A673 (cell line): ENCODE measurements around the gene CDAN1. TPM values are rescaled to one million over a fixed set of nuclear protein-coding genes. Genes with fewer than 3 reads are reported as not detected.
"Not testable (repeated sequence)": the region's sequence is repeated elsewhere in the genome, so short reads cannot be mapped to it uniquely, and the experiment has no call there.

ENCODE experiments used
- BruUV-seq: library from RNA; stranded (reverse); fragments of 400-500 nt; replicated peaks from 2 replicates; lab custom pipeline; 2021; lab: Mats Ljungman, UMichigan
- CTCF ChIA-PET: fragments of 300-600 bp; sonication (Branson Sonifier 250); formaldehyde crosslinking; loops from one replicate; lab custom pipeline; 2022; ENCODE audit warnings: antibody characterized with exemption; lab: Charles Lee
- POLR2A ChIA-PET: fragments of 300-600 bp; sonication (Branson Sonifier 250); formaldehyde crosslinking; loops from one replicate; lab custom pipeline; 2022; ENCODE audit warnings: antibody characterized with exemption; ENCODE audit not compliant: low non-redundant PET; lab: Charles Lee
- DNase-seq: peaks from one replicate; pipeline ENCODE4 v3.0.0-alpha.2; 2015; ENCODE audit warnings: low spot score
- H3K27ac ChIP-seq: fragments of 200-600 bp; sonication (generic); 2 replicates; pipeline ENCODE4 v1.5.1; 2016; ENCODE audit warnings: mixed run types, low read depth, mild to moderate bottlenecking, mixed read lengths, antibody characterized with exemption, low read length; ENCODE audit not compliant: poor library complexity, severe bottlenecking
- H3K27me3 ChIP-seq: fragments of 200-600 bp; sonication (generic); replicated peaks from 2 replicates; pipeline ENCODE4 v1.6.1; 2017; ENCODE audit warnings: mixed run types, low read depth, mild to moderate bottlenecking, mixed read lengths, antibody characterized with exemption, low read length; ENCODE audit not compliant: insufficient read depth, poor library complexity
- H3K36me3 ChIP-seq: fragments of 200-600 bp; sonication (generic); 2 replicates; pipeline ENCODE4 v1.6.1; 2016; ENCODE audit warnings: mixed run types, mild to moderate bottlenecking, mixed read lengths, antibody characterized with exemption, low read length; ENCODE audit not compliant: insufficient read depth, poor library complexity, severe bottlenecking
- H3K4me1 ChIP-seq: fragments of 200-600 bp; sonication (generic); 2 replicates; pipeline ENCODE4 v1.6.1; 2017; ENCODE audit warnings: mixed run types, mild to moderate bottlenecking, mixed read lengths, antibody characterized with exemption, low read length; ENCODE audit not compliant: insufficient read depth, poor library complexity, severe bottlenecking
- H3K4me3 ChIP-seq: fragments of 200-600 bp; sonication (generic); 2 replicates; pipeline ENCODE4 v1.5.1; 2016; ENCODE audit warnings: low read depth, mixed run types, mild to moderate bottlenecking, mixed read lengths, low read length; ENCODE audit not compliant: poor library complexity, severe bottlenecking
- H3K9me3 ChIP-seq: fragments of 200-600 bp; sonication (generic); 2 replicates; pipeline ENCODE4 v1.6.1; 2016; ENCODE audit warnings: mixed run types, low read depth, mild to moderate bottlenecking, mixed read lengths, antibody characterized with exemption, low read length; ENCODE audit not compliant: poor library complexity, severe bottlenecking
- EZH2 ChIP-seq: fragments of 200-600 bp; sonication (generic); IDR thresholded peaks from 2 replicates; pipeline ENCODE4 v1.6.1; 2017; ENCODE audit warnings: borderline replicate concordance, low read depth, mild to moderate bottlenecking, mixed read lengths, antibody characterized with exemption, low read length; ENCODE audit not compliant: poor library complexity, severe bottlenecking
- intact Hi-C: fragments of 100-400 bp; cut with micrococcal nuclease; formaldehyde crosslinking; loops from one replicate; pipeline ENCODE4 v1.10.0; 2022; ENCODE audit not compliant: unreplicated experiment
- total RNA-seq: library from RNA; stranded (reverse); gene quantifications from 2 replicates; pipeline ENCODE4 v1.2.3, GENCODE V29; 2021
- TF ChIP-seq, protein P1 (sequence below): fragments of 300-800, 200-600 bp; sonication (generic); conservative IDR thresholded peaks from 2 replicates; pipeline ENCODE4 v1.5.1; 2017; ENCODE audit warnings: low read depth, mild to moderate bottlenecking, antibody characterized with exemption, low read length, moderate library complexity, mixed read lengths

Gene CDAN1
- total RNA-seq, 1 experiment from 2014 or later, result 29.5 TPM

DNA sequence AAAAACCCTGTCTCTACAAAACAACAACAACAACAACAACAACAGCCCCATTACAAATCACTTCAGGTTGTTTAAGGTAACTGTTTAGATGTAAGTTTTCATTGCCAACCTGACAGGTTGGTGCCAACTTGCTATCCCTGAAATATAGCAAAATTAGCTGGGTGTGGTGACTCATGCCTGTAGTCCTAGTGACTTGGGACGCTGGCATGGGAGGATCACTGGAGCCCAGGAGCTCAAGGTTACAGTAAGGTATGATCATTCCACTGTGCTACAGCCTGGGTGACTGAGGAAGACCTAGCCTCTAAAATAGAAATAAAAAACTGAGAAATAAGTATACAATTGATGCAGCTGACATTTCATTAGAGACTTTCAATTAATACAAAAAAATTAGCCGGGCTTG is 36.0 kb upstream of the CDAN1 start:
- no peak overlapping the region for H3K4me3 ChIP-seq
- intact Hi-C loops, result no loop called here
- no peaks in the 10 kb centered on the region for H3K9me3 ChIP-seq
- H3K27ac ChIP-seq, result no peak overlapping the region
- DNase-seq, result no peak
- no peak for TF ChIP-seq EZH2
- CTCF ChIA-PET, result no interaction called here
- H3K4me1 ChIP-seq, result no peaks in the 10 kb centered on the region
- BruUV-seq, result no TSS peak
- POLR2A ChIA-PET, result no interaction called here
- H3K27me3 ChIP-seq, result no peaks in the 10 kb centered on the region
- H3K36me3 ChIP-seq, result peaks cover 3% of the 10 kb centered on the region

DNA sequence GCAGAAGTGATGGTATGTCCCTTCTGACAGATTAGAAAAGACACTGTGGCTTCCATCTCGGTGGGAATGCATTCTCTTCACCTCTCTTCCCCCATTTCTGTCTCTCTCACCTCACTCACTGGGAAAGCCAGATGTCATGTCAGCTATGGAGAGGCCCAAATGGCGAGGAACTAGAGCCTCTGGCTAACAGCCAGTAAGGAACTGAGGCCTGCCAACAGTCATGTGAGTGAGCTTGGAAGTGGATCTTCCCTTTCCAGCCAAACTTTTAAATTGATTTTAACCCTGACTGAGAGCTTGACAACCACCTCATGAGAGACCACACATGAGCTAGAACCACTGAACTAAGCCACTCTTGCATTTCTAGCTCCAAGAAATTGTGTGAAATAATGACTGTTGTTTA is 35.2 kb upstream of the CDAN1 start:
- ChIA-PET CTCF (no interaction called here), POLR2A (no interaction called here)
- DNase-seq, result no peak
- Histone ChIP-seq H3K27ac (no peak overlapping the region), H3K36me3 (peaks cover 3% of the 10 kb centered on the region), H3K4me3 (no peak overlapping the region), H3K9me3 (no peaks in the 10 kb centered on the region), H3K27me3 (no peaks in the 10 kb centered on the region), H3K4me1 (no peaks in the 10 kb centered on the region)
- TF ChIP-seq EZH2, result no peak
- TF ChIP-seq, protein P1, sequence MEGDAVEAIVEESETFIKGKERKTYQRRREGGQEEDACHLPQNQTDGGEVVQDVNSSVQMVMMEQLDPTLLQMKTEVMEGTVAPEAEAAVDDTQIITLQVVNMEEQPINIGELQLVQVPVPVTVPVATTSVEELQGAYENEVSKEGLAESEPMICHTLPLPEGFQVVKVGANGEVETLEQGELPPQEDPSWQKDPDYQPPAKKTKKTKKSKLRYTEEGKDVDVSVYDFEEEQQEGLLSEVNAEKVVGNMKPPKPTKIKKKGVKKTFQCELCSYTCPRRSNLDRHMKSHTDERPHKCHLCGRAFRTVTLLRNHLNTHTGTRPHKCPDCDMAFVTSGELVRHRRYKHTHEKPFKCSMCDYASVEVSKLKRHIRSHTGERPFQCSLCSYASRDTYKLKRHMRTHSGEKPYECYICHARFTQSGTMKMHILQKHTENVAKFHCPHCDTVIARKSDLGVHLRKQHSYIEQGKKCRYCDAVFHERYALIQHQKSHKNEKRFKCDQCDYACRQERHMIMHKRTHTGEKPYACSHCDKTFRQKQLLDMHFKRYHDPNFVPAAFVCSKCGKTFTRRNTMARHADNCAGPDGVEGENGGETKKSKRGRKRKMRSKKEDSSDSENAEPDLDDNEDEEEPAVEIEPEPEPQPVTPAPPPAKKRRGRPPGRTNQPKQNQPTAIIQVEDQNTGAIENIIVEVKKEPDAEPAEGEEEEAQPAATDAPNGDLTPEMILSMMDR, result no peak
- intact Hi-C loops, result no loop called here
- no TSS peak for BruUV-seq

DNA sequence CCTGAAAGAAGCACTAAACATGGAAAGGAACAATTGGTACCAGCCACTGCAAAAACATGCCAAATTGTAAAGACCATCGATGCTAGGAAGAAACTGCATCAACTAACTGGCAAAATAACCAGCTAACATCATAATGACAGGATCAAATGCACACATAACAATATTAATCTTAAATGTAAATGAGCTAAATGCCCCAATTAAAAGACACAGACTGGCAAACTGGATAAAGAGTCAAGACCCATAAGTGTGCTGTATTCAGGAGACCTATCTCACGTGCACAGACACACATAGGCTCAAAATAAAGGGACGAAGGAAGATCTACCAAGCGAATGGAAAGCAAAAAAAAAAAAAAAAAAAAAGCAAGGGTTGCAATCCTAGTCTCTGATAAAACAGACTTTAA is 29.2 kb upstream of the CDAN1 start:
- DNase-seq, H3K27ac ChIP-seq, H3K36me3 ChIP-seq, intact Hi-C loops, BruUV-seq, POLR2A ChIA-PET, CTCF ChIA-PET, H3K27me3 ChIP-seq, H3K4me3 ChIP-seq, H3K9me3 ChIP-seq, H3K4me1 ChIP-seq: not testable (repeated sequence)

DNA sequence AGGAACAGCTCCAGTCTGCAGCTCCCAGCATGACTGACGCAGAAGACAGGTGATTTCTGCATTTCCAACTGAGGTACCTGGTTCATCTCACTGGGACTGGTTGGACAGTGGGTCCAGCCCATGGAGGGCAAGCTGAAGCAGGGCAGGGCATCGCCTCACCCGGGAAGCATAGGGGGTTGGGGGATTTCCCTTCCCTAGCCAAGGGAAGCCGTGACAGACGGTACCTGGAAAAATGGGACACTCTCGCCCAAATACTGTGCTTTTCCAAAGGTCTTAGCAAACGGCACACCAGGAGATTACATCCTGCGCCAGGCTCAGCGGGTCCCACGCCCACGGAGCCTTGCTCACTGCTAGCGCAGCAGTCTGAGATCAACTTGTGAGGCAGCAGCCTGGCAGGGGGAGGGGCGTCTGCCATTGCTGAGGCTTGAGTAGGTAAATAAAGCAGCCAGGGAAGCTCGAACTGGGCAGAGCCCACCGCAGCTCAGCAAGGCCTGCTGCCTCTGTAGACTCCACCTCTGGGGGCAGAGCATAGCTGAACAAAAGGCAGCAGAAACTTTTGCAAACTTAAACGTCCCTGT is 27.3 kb upstream of the CDAN1 start:
- Histone ChIP-seq H3K4me3 (peak overlapping the region; percentile 16), H3K9me3 (peaks cover 14% of the 10 kb centered on the region)
- CTCF ChIA-PET, H3K36me3 ChIP-seq, intact Hi-C loops, H3K27me3 ChIP-seq, H3K4me1 ChIP-seq, H3K27ac ChIP-seq, BruUV-seq: not testable (repeated sequence)
- DNase-seq, result peak; percentile 74
- POLR2A ChIA-PET, result interaction anchor here (0.6 kb wide), 1 partner anchor 108 kb away, joined by 3 read pairs; no protein-coding TSS in a partner anchor

DNA sequence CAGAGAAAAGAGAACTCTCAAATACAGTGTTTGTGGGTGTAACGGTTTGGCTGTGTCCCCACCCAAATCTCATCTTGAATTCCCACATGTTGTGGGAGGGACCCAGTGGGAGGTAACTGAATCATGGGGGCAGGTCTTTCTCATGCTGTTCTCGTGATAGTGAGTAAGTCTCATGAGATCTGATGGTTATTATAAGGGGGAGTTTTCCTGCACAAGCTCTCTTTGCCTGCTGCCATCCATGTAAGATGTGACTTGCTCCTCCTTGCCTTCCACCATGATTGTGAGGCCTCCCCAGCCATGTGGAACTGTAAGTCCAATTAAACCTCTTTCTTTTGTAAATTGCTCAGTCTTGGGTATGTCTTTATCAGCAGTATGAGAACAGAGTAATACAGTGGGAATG is 24.9 kb upstream of the CDAN1 start:
- H3K27me3 ChIP-seq, intact Hi-C loops, DNase-seq, H3K4me3 ChIP-seq, H3K4me1 ChIP-seq, H3K36me3 ChIP-seq, CTCF ChIA-PET, POLR2A ChIA-PET, H3K27ac ChIP-seq, BruUV-seq: not testable (repeated sequence)
- peaks cover 14% of the 10 kb centered on the region for H3K9me3 ChIP-seq
